Measurements from ENCODE around the gene GSTA4. TPM values are rescaled to one million over a fixed set of nuclear protein-coding genes. Genes with fewer than 3 reads are reported as not detected.
"Not testable (repeated sequence)": the region's sequence is repeated elsewhere in the genome, so short reads cannot be mapped to it uniquely, and the experiment has no call there.

Gene GSTA4
- total and polyA plus RNA-seq, 2 donors from 2014 or later = 17.4 to 47.4 TPM

DNA sequence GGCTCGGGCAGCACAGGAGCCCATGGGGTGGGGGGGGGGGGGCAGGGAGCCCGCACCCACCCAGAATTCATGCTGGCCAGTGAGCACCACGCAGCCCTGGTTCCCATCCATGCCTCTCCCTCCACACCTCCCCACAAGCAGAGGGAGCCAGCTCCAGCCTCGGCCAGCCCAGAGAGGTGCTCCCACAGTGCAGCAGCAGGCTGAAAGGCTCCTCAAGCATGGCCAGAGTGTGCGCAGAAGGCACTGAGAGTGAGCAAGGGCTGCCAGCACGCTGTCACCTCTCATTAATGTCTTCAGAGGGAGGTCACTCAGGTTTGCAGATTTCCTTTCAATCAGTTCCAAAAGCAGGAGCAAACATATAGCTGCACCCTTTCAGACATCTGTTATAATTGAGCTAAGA is 32.4 kb downstream of the GSTA4 start:
- FAIRE-seq = no peak
- Histone ChIP-seq H3K9me3 (ENCODE audit: control insufficient read depth in 2 of 3, insufficient read depth in 1 of 3, low read length in 3 of 3) (no peaks in the 10 kb centered on the region), H3K4me3 (ENCODE audit: low read length in 3 of 3) (no peak overlapping the region), H3K36me3 (ENCODE audit: control insufficient read depth in 2 of 3, insufficient read depth in 3 of 3, low read length in 3 of 3) (no peaks in the 10 kb centered on the region), H3K27ac (ENCODE audit: low read depth in 2 of 2, low read length in 2 of 2) (no peak overlapping the region), H3K4me1 (ENCODE audit: control insufficient read depth in 2 of 3, insufficient read depth in 2 of 3, low read depth in 1 of 3, low read length in 3 of 3) (no peaks in the 10 kb centered on the region), H3K27me3 (ENCODE audit: control insufficient read depth, insufficient read depth, low read length) (no peaks in the 10 kb centered on the region), H3K9ac (ENCODE audit: low read length in 3 of 3) (no peak overlapping the region)
- DNase-seq = no peak
- intact Hi-C loops (cut with DNase I) = no loop called here
- TF ChIP-seq, protein P1, sequence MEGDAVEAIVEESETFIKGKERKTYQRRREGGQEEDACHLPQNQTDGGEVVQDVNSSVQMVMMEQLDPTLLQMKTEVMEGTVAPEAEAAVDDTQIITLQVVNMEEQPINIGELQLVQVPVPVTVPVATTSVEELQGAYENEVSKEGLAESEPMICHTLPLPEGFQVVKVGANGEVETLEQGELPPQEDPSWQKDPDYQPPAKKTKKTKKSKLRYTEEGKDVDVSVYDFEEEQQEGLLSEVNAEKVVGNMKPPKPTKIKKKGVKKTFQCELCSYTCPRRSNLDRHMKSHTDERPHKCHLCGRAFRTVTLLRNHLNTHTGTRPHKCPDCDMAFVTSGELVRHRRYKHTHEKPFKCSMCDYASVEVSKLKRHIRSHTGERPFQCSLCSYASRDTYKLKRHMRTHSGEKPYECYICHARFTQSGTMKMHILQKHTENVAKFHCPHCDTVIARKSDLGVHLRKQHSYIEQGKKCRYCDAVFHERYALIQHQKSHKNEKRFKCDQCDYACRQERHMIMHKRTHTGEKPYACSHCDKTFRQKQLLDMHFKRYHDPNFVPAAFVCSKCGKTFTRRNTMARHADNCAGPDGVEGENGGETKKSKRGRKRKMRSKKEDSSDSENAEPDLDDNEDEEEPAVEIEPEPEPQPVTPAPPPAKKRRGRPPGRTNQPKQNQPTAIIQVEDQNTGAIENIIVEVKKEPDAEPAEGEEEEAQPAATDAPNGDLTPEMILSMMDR (IDR thresholded peaks at IDR 0.05; ENCODE audit: borderline replicate concordance, extremely low read depth, insufficient read depth) = no peak

DNA sequence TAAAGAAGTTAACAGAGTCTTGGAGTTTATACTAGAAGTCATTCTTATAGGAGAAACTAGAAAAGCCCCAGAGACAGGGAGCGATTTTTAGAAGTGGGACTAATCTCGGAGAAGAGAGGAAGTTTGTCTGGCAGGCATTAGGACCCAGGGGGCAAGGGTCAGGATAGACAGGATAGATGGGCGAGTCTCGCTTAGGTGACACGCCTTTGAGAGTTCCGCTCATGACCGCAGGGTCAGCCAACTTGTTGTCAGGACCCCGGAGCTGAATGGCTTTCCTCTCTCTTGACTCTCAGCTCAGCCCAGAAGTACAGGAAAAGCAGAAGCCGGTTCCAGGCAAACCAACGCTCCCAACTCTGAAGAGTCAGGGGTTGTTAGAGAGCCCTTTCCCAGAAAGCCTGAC is 34.1 kb downstream of the GSTA4 start:
- H3K4me3 ChIP-seq (ENCODE audit: low read length in 3 of 3); H3K27me3 ChIP-seq (ENCODE audit: control insufficient read depth, insufficient read depth, low read length); DNase-seq; H3K36me3 ChIP-seq (ENCODE audit: control insufficient read depth in 2 of 3, insufficient read depth in 3 of 3, low read length in 3 of 3); FAIRE-seq; H3K4me1 ChIP-seq (ENCODE audit: control insufficient read depth in 2 of 3, insufficient read depth in 2 of 3, low read depth in 1 of 3, low read length in 3 of 3); H3K9me3 ChIP-seq (ENCODE audit: control insufficient read depth in 2 of 3, insufficient read depth in 1 of 3, low read length in 3 of 3); H3K27ac ChIP-seq (ENCODE audit: low read depth in 2 of 2, low read length in 2 of 2); H3K9ac ChIP-seq (ENCODE audit: low read length in 3 of 3); intact Hi-C loops (cut with DNase I): not testable (repeated sequence)

DNA sequence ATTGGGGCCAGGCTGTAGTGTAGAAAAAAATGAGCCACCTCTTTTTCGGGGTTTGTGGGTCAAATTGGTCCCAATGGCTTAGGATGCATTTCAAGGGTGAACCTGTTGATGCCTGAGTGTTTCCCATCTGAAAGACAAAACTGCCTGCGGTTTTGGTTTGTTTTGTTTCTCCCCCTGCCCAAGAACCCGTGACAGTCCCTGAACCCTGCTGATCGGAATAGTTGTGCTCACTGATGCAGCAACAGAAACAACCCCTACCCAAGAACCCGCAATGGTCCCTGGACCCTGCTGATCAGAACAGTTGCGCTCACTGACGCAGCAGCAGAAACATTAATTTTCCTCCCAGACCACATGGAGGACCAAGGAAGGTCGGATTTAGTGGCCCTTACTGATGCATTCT is 34.9 kb downstream of the GSTA4 start:
- intact Hi-C loops (cut with DNase I); H3K36me3 ChIP-seq (ENCODE audit: control insufficient read depth in 2 of 3, insufficient read depth in 3 of 3, low read length in 3 of 3); H3K9me3 ChIP-seq (ENCODE audit: control insufficient read depth in 2 of 3, insufficient read depth in 1 of 3, low read length in 3 of 3); H3K27me3 ChIP-seq (ENCODE audit: control insufficient read depth, insufficient read depth, low read length); H3K4me1 ChIP-seq (ENCODE audit: control insufficient read depth in 2 of 3, insufficient read depth in 2 of 3, low read depth in 1 of 3, low read length in 3 of 3); H3K9ac ChIP-seq (ENCODE audit: low read length in 3 of 3); H3K4me3 ChIP-seq (ENCODE audit: low read length in 3 of 3); FAIRE-seq; H3K27ac ChIP-seq (ENCODE audit: low read depth in 2 of 2, low read length in 2 of 2): not testable (repeated sequence)
- DNase-seq = peak in 3 of 5 donors; percentile 22 to 31 (median 23)

DNA sequence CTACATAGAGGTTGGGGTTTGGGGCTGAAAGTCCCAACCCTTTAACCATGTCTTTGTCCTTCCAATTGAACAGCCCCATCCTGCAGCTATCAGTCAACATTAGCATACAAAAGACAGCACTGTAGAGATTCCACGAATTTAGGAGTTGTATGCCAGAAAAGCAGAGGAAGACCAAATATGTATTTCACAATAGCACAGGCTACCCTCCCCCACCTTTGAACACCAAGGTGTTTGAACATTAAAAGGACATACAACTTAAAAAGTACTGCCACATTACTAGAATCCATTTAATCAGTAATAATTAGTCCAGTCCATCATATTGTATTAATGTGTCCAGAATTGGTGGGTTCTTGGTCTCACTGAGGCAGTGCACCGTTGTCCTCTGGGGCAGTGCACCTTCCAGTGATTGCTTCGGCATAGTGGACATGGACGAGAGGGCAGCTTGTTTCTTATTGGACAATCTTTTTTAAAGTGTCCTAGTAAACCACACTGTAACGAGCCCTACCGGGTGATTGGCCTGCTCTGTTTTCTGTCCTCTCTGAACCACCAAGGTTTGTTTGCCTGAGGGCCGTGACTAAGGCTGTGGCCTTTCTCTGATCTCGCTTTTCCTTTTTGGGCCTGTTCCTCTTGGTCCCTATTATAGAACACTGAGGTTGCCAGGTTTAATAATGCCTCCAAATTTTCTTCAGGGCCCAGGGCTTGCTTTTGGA is 36.4 kb downstream of the GSTA4 start:
- no peak overlapping the region for H3K27ac ChIP-seq (ENCODE audit: low read depth in 2 of 2, low read length in 2 of 2)
- H3K9me3 ChIP-seq (ENCODE audit: control insufficient read depth in 2 of 3, insufficient read depth in 1 of 3, low read length in 3 of 3) = no peaks in the 10 kb centered on the region
- no peaks in the 10 kb centered on the region for H3K27me3 ChIP-seq (ENCODE audit: control insufficient read depth, insufficient read depth, low read length)
- intact Hi-C loops (cut with DNase I) = no loop called here
- FAIRE-seq (no peak), DNase-seq (no peak)
- no peak overlapping the region for H3K4me3 ChIP-seq (ENCODE audit: low read length in 3 of 3)
- H3K9ac ChIP-seq (ENCODE audit: low read length in 3 of 3) = no peak overlapping the region
- TF ChIP-seq, protein P1 (IDR thresholded peaks at IDR 0.05; ENCODE audit: borderline replicate concordance, extremely low read depth, insufficient read depth) = no peak
- no peaks in the 10 kb centered on the region for H3K4me1 ChIP-seq (ENCODE audit: control insufficient read depth in 2 of 3, insufficient read depth in 2 of 3, low read depth in 1 of 3, low read length in 3 of 3)
- no peaks in the 10 kb centered on the region for H3K36me3 ChIP-seq (ENCODE audit: control insufficient read depth in 2 of 3, insufficient read depth in 3 of 3, low read length in 3 of 3)
